Measurements from ENCODE around the gene IAH1.

IAH1 gene

DNA sequence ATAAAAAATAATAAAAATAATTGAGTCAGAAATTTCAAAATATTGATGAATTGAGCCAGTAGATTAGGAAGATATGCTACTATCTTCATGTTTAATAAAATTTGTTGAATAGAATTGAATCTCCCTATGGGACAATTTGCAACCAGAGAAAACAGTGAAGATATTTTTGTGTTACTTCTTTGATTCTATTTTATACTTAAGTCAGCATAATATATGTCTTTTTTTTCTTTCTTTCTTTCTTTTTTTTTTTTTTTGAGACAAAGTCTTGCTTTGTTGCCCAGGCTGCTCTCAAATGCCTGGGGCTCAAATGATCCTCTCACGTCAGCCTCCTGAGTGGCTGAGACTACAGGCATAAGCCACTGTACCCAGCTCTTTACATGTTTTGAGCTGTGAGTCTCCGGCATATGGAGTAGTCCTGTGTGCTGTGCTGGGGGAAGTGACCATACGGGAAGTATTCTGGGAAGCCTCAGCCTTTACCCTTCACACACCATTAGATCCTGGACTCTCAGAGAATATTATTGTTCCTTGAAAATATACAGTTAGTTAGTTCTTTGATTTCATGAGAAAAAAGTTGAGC, 13.8 kb upstream of the IAH1 start:
- TF ChIP-seq, protein P1, sequence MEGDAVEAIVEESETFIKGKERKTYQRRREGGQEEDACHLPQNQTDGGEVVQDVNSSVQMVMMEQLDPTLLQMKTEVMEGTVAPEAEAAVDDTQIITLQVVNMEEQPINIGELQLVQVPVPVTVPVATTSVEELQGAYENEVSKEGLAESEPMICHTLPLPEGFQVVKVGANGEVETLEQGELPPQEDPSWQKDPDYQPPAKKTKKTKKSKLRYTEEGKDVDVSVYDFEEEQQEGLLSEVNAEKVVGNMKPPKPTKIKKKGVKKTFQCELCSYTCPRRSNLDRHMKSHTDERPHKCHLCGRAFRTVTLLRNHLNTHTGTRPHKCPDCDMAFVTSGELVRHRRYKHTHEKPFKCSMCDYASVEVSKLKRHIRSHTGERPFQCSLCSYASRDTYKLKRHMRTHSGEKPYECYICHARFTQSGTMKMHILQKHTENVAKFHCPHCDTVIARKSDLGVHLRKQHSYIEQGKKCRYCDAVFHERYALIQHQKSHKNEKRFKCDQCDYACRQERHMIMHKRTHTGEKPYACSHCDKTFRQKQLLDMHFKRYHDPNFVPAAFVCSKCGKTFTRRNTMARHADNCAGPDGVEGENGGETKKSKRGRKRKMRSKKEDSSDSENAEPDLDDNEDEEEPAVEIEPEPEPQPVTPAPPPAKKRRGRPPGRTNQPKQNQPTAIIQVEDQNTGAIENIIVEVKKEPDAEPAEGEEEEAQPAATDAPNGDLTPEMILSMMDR (IDR thresholded peaks at IDR 0.05) = no peak
- Histone ChIP-seq H3K4me3 (ENCODE audit: low read depth in 1 of 2, low read length in 1 of 2) (no peak overlapping the region), H3K27me3 (no peaks in the 10 kb centered on the region), H3K9me3 (no peaks in the 10 kb centered on the region), H3K4me1 (ENCODE audit: control insufficient read depth in 1 of 2, insufficient read depth in 1 of 2, low read depth in 1 of 2, low read length in 1 of 2) (peaks cover 10 to 11% of the 10 kb centered on the region in 2 experiments), H3K36me3 (peaks cover 27% of the 10 kb centered on the region), H3K27ac (no peak overlapping the region)

DNA sequence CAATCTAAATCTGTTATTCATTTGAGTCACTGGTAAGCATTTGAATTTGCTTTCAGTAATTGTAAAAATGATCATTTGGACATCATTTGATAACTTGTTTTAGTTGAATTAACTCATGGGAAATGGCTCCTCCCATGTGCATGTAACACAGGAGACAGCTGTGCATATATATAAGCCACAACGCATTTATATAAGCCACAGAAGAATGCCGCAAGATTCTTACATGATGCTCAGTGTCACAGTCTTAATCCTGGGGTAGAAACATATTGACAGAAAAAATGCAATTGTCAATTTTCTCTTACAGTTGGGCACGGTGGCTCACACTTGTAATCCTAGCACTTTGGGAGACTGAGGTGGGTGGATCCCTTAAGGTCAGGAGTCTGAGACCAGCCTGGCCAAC, 13.3 kb upstream of the IAH1 start:
- TF ChIP-seq, protein P1 (IDR thresholded peaks at IDR 0.05) = no peak
- Histone ChIP-seq H3K9me3 (no peaks in the 10 kb centered on the region), H3K36me3 (peaks cover 25% of the 10 kb centered on the region), H3K4me3 (ENCODE audit: low read depth in 1 of 2, low read length in 1 of 2) (no peak overlapping the region), H3K27ac (no peak overlapping the region), H3K4me1 (ENCODE audit: control insufficient read depth in 1 of 2, insufficient read depth in 1 of 2, low read depth in 1 of 2, low read length in 1 of 2) (peaks cover 10 to 11% of the 10 kb centered on the region in 2 experiments), H3K27me3 (no peaks in the 10 kb centered on the region)

DNA sequence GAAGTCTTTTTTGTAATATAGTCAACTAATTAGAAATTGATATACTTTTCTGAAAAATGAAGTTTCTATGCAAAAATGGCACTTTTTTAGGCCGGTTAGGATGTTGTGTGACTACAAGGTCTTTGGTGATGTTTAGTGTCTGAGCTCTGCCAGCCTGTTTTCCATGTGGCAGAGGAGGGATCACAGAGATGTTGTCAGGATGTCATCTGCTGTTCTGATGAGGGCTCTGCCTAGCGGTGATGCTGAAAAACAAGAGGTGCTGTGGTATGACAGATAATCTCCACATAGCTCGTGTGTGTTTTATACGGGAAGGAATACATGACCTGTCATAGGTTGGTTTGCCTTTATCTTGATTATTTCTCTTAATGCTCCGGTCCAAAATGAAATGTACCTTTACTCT, 12.0 kb upstream of the IAH1 start:
- H3K27ac ChIP-seq = no peak overlapping the region
- peaks cover 10 to 11% of the 10 kb centered on the region in 2 experiments for H3K4me1 ChIP-seq (ENCODE audit: control insufficient read depth in 1 of 2, insufficient read depth in 1 of 2, low read depth in 1 of 2, low read length in 1 of 2)
- TF ChIP-seq, protein P1 (IDR thresholded peaks at IDR 0.05) = no peak
- no peak overlapping the region for H3K4me3 ChIP-seq (ENCODE audit: low read depth in 1 of 2, low read length in 1 of 2)
- H3K36me3 ChIP-seq = peaks cover 22% of the 10 kb centered on the region
- H3K9me3 ChIP-seq = no peaks in the 10 kb centered on the region
- no peaks in the 10 kb centered on the region for H3K27me3 ChIP-seq

DNA sequence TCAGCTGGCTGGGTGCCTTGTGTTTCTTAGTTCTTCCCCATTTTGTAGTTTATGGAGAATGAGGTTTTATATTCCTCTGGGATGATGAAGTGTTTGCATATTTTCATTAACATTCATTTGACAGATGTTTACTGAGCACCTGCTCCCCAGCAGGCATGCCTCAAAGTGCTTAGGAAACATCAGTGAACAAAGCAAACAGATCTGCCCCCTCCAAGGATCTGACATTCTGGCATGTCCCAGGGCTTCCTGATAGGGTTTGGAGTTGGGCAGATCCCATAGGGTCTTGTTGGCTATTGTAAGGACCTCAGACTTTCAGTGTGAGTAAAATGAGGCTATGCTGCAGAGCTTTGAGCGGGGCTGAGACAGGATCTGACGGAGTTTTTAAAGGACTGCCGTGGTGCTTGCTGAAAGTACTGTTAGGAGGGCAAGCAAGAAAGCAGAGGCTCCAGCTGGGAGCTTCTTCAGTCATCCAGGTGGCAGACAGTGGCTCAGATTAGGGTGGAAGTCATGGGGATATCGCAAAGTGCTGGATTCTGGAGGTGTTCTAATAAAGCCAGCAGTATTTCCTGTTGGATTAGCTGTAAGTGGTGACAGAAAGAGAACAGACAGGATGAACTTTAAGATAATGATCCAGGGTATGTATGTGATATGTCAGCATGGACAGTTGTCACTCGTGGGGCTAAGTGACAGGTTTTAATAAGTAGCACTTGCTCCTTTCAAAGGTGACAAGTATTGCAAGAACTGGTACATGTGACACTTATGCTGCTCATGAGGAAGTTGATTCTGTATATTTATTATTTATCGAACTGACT, 11.3 kb upstream of the IAH1 start:
- H3K36me3 ChIP-seq = peaks cover 19% of the 10 kb centered on the region
- H3K9me3 ChIP-seq = no peaks in the 10 kb centered on the region
- TF ChIP-seq, protein P1 (IDR thresholded peaks at IDR 0.05) = no peak

DNA sequence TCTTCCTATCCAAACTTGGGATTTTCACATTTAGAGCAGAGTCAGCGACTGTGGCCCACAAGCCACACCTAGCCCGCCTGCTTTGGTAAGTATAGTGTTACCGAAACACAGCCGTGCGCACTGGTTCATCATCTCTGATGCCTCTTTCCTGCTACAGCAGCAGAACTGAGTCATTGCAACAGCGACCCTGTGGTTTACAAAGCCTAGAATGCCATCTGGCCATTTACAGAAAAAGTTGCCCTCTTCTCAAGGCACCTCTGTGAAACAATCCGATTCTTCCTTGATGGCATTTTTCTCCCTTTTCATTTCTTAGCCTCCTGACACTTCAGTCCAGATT, 10.7 kb upstream of the IAH1 start:
- Histone ChIP-seq H3K9me3 (no peaks in the 10 kb centered on the region), H3K36me3 (peaks cover 16% of the 10 kb centered on the region), H3K27me3 (no peaks in the 10 kb centered on the region), H3K27ac (peak overlapping the region; percentile 46), H3K4me1 (ENCODE audit: control insufficient read depth in 1 of 2, insufficient read depth in 1 of 2, low read depth in 1 of 2, low read length in 1 of 2) (peaks cover 10 to 11% of the 10 kb centered on the region in 2 experiments), H3K4me3 (ENCODE audit: low read depth in 1 of 2, low read length in 1 of 2) (peak overlapping the region in 1 of 2 experiments; percentile 5)
- TF ChIP-seq, protein P1 (IDR thresholded peaks at IDR 0.05) = no peak

More for the DNA sequence above, 11.3 kb upstream of the IAH1 start:
- Histone ChIP-seq H3K4me3 (ENCODE audit: low read depth in 1 of 2, low read length in 1 of 2) (peak overlapping the region in 1 of 2 experiments; percentile 5), H3K4me1 (ENCODE audit: control insufficient read depth in 1 of 2, insufficient read depth in 1 of 2, low read depth in 1 of 2, low read length in 1 of 2) (peaks cover 10 to 11% of the 10 kb centered on the region in 2 experiments), H3K27me3 (no peaks in the 10 kb centered on the region), H3K27ac (peak overlapping the region; percentile 46)

Measured in neutrophil (primary cell).